CD4-positive, alpha-beta T cell treated with Interleukin-4 for 1 hour (primary cell): ENCODE data around the gene TAF10.

Experiments
- DNase-seq, 2 donors: peaks; one replicate each; pipeline ENCODE4 v3.0.0-alpha.2; 2020 to 2022

Gene TAF10

DNA sequence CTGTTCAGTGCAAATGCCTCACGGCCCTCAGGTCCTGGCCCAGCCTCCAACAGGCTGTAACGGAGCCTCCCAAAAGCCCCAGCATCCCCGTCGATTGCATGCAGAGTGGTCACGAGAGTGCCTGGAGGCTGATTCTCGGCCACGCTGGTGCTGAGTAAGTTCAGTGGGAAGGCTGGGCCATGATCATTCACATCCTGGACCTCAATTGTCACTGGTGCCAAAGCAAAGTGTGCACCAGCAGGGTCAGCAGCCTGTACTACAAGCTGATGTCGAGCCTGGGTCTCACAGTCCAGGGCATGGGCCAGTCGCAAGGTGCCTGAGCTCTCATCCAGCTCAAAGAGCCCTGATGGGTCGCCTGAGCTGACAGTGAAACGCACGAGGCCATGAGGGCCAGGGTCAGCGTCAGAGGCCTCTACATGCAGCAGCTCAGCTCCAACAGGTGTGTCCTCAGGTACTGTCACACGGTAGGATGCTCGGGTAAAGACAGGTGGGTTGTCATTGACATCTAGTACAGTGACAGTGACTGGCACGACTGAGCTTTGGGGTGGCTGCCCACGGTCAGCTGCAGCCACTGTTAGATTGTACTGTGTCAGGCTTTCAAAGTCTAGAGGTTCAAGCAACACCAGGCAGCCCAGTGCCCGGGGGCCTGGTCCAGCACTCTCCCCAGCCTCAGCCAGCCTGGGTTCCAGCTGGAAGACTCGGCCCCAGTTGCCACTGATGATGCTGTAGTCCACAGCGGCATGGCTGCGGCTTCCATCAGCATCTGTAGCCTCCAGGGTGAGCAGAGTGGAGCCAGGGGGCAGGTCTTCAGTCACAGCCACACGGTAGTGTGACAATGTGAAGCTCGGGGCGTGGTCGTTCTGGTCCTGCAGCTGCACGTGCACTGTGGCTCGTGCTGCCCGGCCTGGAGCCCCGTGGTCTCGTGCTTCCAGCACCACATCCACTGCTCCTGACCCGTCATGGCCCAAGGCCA lies 11.7 kb upstream of the TAF10 start:
- no peak for DNase-seq

- no peak for DNase-seq
Measured at GRCh38 chr11:6622261-6623171, 10.5 kb upstream of the TAF10 start.

GRCh38 chr11:6621711-6622211 lies 9.7 kb upstream of the TAF10 start:
- no peak for DNase-seq

DNA sequence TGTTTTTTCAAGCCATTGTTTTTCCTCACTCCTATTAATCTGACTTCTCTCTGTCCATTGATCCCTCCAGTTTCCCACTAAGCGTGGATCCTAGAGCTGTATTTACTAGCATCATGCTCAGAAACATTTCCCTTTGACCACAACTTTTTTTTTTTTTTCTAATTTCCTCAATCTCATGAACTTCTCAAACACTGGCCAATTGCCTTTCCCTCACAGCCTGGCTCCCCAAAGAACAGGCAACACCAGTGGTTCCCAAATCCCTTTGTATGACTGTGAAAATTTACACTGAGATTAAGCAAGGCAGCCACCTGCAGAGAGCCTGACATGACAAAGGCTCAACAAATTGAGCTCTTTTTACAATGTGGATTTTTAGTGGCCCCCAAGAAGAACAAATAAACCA lies 8.6 kb upstream of the TAF10 start:
- DNase-seq, result no peak

- peak; percentile 94 for DNase-seq
Measured at GRCh38 chr11:6619004-6619745, 7.2 kb upstream of the TAF10 start, which contains the start of gene TPP1. Gene TPP1 (minus strand): TSS chr11:6619422. CDS start chr11:6619400, 22 bp downstream.

GRCh38 chr11:6618117-6619003 lies 6.3 kb upstream of the TAF10 start:
- DNase-seq, result peak; percentile 79

DNA sequence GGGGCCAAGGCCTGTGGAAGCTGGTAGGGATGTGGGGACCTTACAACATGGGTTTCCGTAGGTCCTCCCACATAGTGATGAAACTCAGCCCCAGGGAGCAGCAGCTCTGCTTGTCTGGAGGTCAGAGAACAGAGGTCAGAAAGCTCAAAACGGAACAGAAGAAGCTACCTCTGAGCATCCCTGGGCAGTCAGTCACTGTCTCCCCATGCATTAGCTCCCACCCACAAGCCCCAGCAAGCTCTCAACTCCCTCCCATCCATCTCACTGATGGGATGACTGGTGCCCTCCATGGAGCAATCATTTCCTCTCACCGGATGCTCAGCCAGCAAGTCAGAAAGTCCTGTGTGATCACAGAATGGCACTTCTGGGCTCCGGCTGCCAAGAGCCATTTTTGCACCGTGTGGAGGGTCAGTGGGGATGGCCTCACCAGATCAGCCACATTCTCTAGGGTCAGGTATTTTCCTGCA lies 5.3 kb upstream of the TAF10 start:
- peak in 1 of 2 donors; percentile 41 for DNase-seq

DNA sequence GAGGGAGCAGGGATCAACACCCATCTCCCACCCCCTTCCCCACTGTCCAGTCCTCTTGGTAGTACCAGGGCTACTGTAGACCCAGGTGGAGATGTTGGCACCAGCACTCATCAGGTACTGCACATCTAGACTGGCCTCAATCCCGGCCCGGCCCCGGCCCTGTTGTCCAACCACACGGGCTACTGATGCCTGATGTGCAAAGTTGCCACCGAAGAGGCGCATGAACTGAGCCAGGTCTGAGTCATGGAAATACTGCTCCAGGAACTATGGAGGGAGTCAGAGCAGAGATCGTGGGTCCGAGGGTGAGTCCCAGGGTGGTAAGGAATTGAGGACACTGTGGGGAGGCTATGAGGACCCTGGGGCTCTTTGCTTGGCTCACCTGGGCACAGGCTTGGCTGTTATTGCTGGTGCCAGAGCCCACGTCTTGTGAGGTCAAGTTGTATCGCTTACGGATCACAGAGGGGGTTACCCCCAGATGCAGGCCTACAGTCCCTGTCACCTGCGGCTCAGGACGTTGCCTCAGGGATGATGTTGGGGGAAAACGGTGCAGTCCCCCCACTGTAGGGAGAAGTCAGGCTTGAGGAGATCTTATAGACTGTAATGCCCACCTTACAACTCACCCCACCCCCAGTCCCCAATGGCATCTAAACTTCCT lies 4.7 kb upstream of the TAF10 start:
- no peak for DNase-seq

GRCh38 chr11:6615882-6616585 lies 4.0 kb upstream of the TAF10 start:
- no peak for DNase-seq

DNA sequence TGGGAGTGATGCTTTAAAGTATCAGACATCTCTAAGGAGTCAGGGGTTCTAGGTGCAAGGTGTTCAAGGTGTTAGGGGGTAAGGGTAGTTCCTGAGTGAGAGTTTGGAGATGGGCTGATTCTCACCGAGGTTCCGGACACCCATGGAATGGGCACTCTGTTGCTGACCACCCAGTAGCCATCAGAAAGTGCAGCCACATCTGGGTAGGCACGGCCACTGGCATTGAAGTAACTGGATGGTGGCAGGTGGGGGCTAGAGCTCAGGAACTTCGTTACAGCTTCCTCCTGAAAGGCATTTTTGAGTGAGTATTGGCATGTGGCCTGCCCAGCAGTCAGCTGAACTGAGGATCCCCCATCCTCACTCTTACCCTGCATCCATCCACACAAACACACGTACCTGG lies 3.0 kb upstream of the TAF10 start:
- DNase-seq, result no peak

GRCh38 chr11:6614446-6614845 lies 2.4 kb upstream of the TAF10 start:
- DNase-seq, result no peak

GRCh38 chr11:6613496-6613895 lies 1.5 kb upstream of the TAF10 start:
- no peak for DNase-seq

DNA sequence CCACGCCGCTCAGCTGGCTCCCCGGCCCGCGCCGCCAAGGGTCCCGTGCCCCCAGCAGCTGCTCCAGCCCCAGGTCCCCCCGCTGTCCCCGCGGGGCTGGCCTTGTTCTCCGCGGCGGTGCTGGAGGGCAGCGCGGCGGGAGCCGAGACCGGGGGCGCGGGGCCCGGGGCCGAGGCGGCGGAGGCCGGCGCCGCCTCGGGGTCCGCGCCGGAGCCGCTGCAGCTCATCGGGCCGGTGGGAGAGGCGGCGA lies 128 bp downstream of the TAF10 start:
- DNase-seq, result no peak

DNA sequence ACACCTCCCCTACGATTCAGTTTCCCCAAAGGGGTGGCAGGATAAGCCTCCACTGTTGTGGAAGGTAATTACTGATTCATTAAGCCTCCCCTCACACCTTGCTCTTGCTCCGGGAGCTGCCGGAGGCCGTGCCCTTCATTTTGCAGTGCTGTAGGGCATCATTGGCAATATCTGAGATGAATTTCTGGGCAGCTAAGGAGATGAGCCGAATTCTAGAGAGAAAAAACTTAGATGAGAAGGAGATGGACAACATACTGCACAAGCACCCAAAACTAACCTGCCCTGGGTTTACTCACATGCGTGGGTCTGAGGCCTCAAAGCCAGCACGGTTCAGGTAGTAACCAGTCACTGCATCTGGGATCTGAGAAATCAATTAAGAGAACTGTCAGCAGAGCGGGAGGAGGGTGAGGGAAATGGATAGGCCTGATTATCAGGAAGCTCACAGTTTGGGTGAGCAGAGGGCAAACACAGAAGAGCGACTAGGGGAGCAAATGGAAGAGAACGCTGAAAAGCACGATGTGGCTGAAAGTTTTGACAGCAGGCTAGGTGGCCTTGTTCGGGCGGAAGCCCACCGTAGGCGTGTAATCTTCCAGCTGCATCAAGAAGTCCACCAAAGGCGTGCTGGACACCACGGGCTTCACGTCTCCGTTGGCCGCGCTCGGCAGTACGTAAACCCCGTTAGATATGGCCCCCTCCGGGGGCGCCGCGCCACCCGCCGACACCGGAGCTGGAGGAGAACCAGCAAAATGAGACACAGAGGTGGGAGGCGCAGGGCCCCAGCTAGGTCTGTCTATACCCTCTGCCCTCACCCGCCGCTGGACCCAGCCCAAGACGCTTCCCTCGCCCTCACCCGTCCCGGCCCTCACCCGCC lies 689 bp downstream of the TAF10 start:
- peak; percentile 19 to 22 for DNase-seq

DNA sequence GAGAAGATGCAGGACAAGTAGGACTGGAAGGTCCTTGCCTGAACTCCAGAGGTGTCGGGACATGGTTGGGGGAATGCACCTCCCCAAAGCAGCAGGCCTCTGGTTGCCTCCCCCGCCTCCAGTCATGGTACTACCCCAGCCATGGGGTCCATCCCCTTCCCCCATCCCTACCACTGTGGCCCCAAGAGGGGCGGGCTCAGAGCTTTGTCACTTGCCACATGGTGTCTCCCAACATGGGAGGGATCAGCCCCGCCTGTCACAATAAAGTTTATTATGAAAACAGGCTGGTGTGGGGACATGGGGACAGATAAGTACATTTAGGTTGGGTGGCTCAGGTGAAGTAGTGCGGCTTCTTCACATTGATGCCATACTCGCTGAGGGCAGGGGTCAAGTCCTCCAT lies 1.4 kb downstream of the TAF10 start:
- DNase-seq, result no peak

- no peak for DNase-seq
Measured at GRCh38 chr11:6609502-6610015, 2.5 kb downstream of the TAF10 start.

- DNase-seq, result no peak
Measured at GRCh38 chr11:6608726-6609501, 3.1 kb downstream of the TAF10 start.

GRCh38 chr11:6608011-6608410 lies 4.0 kb downstream of the TAF10 start:
- DNase-seq, result no peak
